ENCODE measurements around the gene MAPK1IP1L. TPM values are rescaled to one million over a fixed set of nuclear protein-coding genes. Genes with fewer than 3 reads are reported as not detected.
A peak's percentile ranks its signal among the peaks of the same experiment; 100 is the strongest.

MAPK1IP1L gene
- total and polyA plus RNA-seq, 2 of the 13 experiments (the other 11 are each of a cell fraction or from before 2014, with no cell fraction given), result 27.8 to 68.4 TPM

DNA sequence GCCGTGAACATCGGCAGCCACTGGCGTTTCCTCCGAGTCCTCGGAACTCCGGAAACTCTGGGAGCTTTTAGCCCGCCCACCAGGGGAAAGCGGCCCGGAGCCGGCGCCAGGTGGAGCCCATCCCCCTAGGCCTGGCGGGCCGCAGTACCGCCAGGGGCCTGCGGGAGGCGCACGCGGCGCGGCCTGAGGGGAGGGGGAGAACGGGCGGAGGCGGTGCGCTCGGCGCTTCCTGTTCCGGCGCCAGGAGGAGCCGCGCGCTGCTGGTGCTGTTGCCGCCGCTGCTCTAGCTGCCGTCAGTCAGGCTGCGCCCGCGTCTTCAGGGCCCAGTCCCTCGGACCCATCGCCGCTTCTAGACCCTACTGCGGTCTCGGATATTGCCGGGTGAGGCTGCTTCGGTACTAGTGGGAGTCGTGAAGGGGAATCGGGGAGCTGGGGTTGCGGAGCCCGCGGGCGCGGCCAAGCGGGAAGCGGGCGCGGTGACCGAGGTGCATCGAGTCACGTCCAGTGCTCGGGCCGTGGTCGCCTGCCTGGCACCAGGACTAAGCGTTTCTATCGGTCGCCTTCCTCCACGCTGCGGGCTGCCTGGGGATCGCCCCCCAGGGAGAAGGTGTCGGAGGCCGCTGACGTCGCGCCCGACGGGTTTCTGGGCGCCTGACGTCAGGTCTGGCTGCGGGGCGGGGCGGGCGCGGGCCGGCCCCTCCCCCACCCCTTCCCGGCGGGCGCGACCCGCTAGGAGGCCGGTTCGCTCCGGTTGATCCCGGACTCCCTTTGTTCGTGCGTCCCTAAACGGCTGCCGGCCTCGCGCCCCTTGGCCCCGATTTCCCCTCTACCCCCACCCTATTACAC is at the start of gene MAPK1IP1L (continued):
- TF ChIP-seq, protein P1, sequence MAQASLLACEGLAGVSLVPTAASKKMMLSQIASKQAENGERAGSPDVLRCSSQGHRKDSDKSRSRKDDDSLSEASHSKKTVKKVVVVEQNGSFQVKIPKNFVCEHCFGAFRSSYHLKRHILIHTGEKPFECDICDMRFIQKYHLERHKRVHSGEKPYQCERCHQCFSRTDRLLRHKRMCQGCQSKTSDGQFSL (CRISPR knock-in tag; IDR thresholded peaks at IDR 0.05), result peak; percentile 77
- TF ChIP-seq ZNF121 (CRISPR knock-in tag; IDR thresholded peaks at IDR 0.05) (no peak), ZNF451 (CRISPR knock-in tag; IDR thresholded peaks at IDR 0.05) (peak; percentile 91), HOXD1 (CRISPR knock-in tag; IDR thresholded peaks at IDR 0.05) (no peak), POLR2G (IDR thresholded peaks at IDR 0.05; ENCODE audit: low read depth, low read length) (peak; percentile 97), ZNF143 (CRISPR knock-in tag; IDR thresholded peaks at IDR 0.05) (peak; percentile 47), ASH2L (IDR thresholded peaks at IDR 0.05; ENCODE audit: insufficient read length, low read depth, low read length) (peak; percentile 97), MBD4 (IDR thresholded peaks at IDR 0.05; ENCODE audit: borderline replicate concordance, low read length) (no peak), TRIM24 (CRISPR knock-in tag; IDR thresholded peaks at IDR 0.05) (no peak), MEF2D (CRISPR knock-in tag; IDR thresholded peaks at IDR 0.05) (no peak), SNAI1 (CRISPR knock-in tag; IDR thresholded peaks at IDR 0.05; ENCODE audit: borderline replicate concordance) (0 out of 2 replicates have a peak, but pooled peaks have one; percentile 58), ZSCAN12 (CRISPR knock-in tag; IDR thresholded peaks at IDR 0.05) (no peak), ZNF350 (CRISPR knock-in tag; IDR thresholded peaks at IDR 0.05; ENCODE audit: borderline replicate concordance, low read depth) (peak; percentile 62; the same call in 1 of the 2 replicates), FIP1L1 (IDR thresholded peaks at IDR 0.05; ENCODE audit: borderline replicate concordance, insufficient read depth, low read depth, low read length) (peak; percentile 75; the same call in 1 of the 2 replicates)
- TF ChIP-seq, protein P2, sequence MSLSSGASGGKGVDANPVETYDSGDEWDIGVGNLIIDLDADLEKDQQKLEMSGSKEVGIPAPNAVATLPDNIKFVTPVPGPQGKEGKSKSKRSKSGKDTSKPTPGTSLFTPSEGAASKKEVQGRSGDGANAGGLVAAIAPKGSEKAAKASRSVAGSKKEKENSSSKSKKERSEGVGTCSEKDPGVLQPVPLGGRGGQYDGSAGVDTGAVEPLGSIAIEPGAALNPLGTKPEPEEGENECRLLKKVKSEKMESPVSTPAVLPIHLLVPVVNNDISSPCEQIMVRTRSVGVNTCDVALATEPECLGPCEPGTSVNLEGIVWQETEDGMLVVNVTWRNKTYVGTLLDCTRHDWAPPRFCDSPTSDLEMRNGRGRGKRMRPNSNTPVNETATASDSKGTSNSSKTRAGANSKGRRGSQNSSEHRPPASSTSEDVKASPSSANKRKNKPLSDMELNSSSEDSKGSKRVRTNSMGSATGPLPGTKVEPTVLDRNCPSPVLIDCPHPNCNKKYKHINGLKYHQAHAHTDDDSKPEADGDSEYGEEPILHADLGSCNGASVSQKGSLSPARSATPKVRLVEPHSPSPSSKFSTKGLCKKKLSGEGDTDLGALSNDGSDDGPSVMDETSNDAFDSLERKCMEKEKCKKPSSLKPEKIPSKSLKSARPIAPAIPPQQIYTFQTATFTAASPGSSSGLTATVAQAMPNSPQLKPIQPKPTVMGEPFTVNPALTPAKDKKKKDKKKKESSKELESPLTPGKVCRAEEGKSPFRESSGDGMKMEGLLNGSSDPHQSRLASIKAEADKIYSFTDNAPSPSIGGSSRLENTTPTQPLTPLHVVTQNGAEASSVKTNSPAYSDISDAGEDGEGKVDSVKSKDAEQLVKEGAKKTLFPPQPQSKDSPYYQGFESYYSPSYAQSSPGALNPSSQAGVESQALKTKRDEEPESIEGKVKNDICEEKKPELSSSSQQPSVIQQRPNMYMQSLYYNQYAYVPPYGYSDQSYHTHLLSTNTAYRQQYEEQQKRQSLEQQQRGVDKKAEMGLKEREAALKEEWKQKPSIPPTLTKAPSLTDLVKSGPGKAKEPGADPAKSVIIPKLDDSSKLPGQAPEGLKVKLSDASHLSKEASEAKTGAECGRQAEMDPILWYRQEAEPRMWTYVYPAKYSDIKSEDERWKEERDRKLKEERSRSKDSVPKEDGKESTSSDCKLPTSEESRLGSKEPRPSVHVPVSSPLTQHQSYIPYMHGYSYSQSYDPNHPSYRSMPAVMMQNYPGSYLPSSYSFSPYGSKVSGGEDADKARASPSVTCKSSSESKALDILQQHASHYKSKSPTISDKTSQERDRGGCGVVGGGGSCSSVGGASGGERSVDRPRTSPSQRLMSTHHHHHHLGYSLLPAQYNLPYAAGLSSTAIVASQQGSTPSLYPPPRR (CRISPR knock-in tag; IDR thresholded peaks at IDR 0.05; ENCODE audit: borderline replicate concordance), result peak; percentile 82; the same call in 1 of the 2 replicates
- TF ChIP-seq, protein P3, sequence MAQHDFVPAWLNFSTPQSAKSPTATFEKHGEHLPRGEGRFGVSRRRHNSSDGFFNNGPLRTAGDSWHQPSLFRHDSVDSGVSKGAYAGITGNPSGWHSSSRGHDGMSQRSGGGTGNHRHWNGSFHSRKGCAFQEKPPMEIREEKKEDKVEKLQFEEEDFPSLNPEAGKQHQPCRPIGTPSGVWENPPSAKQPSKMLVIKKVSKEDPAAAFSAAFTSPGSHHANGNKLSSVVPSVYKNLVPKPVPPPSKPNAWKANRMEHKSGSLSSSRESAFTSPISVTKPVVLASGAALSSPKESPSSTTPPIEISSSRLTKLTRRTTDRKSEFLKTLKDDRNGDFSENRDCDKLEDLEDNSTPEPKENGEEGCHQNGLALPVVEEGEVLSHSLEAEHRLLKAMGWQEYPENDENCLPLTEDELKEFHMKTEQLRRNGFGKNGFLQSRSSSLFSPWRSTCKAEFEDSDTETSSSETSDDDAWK (CRISPR knock-in tag; IDR thresholded peaks at IDR 0.05), result no peak
- TF ChIP-seq, protein P4, sequence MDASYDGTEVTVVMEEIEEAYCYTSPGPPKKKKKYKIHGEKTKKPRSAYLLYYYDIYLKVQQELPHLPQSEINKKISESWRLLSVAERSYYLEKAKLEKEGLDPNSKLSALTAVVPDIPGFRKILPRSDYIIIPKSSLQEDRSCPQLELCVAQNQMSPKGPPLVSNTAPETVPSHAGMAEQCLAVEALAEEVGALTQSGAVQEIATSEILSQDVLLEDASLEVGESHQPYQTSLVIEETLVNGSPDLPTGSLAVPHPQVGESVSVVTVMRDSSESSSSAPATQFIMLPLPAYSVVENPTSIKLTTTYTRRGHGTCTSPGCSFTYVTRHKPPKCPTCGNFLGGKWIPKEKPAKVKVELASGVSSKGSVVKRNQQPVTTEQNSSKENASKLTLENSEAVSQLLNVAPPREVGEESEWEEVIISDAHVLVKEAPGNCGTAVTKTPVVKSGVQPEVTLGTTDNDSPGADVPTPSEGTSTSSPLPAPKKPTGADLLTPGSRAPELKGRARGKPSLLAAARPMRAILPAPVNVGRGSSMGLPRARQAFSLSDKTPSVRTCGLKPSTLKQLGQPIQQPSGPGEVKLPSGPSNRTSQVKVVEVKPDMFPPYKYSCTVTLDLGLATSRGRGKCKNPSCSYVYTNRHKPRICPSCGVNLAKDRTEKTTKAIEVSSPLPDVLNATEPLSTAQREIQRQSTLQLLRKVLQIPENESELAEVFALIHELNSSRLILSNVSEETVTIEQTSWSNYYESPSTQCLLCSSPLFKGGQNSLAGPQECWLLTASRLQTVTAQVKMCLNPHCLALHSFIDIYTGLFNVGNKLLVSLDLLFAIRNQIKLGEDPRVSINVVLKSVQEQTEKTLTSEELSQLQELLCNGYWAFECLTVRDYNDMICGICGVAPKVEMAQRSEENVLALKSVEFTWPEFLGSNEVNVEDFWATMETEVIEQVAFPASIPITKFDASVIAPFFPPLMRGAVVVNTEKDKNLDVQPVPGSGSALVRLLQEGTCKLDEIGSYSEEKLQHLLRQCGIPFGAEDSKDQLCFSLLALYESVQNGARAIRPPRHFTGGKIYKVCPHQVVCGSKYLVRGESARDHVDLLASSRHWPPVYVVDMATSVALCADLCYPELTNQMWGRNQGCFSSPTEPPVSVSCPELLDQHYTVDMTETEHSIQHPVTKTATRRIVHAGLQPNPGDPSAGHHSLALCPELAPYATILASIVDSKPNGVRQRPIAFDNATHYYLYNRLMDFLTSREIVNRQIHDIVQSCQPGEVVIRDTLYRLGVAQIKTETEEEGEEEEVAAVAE (CRISPR knock-in tag; IDR thresholded peaks at IDR 0.05; ENCODE audit: borderline replicate concordance), result 0 out of 2 replicates have a peak, but pooled peaks have one; percentile 61

Measured in HepG2 (cell line).